ENCODE measurements around the gene GLIS1. TPM values are rescaled to one million over a fixed set of nuclear protein-coding genes. Genes with fewer than 3 reads are reported as not detected.

The GLIS1 gene
- total and polyA plus RNA-seq, 2 experiments from 2014 or later: 0.26 to 0.31 TPM

DNA sequence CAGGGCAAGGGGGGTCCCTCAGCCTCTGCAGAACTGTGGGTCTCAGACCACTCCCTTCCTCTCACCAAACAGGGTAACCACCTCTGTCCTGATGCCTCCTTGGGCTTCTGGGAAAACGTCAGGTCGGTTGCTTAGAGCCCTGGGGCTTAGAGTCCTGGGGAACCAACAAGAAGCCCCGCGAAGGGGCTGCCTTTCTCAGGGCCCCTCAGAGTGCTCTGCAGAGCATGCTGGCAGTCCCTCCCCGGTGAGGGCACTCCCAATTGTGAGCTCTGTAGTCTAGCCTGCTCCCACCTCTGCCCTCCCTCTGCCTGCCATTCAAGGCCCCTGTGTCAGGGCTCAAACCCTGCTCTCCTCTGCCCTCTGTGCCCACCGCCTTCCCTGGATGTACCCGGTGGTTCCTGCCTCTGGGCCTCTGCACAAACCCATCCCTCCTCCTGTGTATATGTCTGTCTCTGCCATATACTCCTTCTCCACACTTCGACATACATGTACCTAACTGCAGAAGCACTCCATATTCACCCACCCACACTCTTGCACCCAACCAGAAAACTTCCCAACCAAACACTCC is 187.5 kb downstream of the GLIS1 start (continued):
- TF ChIP-seq, protein P1, sequence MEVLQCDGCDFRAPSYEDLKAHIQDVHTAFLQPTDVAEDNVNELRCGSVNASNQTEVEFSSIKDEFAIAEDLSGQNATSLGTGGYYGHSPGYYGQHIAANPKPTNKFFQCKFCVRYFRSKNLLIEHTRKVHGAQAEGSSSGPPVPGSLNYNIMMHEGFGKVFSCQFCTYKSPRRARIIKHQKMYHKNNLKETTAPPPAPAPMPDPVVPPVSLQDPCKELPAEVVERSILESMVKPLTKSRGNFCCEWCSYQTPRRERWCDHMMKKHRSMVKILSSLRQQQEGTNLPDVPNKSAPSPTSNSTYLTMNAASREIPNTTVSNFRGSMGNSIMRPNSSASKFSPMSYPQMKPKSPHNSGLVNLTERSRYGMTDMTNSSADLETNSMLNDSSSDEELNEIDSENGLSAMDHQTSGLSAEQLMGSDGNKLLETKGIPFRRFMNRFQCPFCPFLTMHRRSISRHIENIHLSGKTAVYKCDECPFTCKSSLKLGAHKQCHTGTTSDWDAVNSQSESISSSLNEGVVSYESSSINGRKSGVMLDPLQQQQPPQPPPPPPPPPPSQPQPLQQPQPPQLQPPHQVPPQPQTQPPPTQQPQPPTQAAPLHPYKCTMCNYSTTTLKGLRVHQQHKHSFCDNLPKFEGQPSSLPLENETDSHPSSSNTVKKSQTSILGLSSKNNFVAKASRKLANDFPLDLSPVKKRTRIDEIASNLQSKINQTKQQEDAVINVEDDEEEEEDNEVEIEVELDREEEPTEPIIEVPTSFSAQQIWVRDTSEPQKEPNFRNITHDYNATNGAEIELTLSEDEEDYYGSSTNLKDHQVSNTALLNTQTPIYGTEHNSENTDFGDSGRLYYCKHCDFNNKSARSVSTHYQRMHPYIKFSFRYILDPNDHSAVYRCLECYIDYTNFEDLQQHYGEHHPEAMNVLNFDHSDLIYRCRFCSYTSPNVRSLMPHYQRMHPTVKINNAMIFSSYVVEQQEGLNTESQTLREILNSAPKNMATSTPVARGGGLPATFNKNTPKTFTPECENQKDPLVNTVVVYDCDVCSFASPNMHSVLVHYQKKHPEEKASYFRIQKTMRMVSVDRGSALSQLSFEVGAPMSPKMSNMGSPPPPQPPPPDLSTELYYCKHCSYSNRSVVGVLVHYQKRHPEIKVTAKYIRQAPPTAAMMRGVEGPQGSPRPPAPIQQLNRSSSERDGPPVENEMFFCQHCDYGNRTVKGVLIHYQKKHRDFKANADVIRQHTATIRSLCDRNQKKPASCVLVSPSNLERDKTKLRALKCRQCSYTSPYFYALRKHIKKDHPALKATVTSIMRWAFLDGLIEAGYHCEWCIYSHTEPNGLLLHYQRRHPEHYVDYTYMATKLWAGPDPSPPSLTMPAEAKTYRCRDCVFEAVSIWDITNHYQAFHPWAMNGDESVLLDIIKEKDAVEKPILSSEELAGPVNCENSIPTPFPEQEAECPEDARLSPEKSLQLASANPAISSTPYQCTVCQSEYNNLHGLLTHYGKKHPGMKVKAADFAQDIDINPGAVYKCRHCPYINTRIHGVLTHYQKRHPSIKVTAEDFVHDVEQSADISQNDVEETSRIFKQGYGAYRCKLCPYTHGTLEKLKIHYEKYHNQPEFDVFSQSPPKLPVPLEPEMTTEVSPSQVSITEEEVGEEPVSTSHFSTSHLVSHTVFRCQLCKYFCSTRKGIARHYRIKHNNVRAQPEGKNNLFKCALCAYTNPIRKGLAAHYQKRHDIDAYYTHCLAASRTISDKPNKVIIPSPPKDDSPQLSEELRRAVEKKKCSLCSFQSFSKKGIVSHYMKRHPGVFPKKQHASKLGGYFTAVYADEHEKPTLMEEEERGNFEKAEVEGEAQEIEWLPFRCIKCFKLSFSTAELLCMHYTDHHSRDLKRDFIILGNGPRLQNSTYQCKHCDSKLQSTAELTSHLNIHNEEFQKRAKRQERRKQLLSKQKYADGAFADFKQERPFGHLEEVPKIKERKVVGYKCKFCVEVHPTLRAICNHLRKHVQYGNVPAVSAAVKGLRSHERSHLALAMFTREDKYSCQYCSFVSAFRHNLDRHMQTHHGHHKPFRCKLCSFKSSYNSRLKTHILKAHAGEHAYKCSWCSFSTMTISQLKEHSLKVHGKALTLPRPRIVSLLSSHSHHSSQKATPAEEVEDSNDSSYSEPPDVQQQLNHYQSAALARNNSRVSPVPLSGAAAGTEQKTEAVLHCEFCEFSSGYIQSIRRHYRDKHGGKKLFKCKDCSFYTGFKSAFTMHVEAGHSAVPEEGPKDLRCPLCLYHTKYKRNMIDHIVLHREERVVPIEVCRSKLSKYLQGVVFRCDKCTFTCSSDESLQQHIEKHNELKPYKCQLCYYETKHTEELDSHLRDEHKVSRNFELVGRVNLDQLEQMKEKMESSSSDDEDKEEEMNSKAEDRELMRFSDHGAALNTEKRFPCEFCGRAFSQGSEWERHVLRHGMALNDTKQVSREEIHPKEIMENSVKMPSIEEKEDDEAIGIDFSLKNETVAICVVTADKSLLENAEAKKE (CRISPR knock-in tag; IDR thresholded peaks at IDR 0.05): no peak

DNA sequence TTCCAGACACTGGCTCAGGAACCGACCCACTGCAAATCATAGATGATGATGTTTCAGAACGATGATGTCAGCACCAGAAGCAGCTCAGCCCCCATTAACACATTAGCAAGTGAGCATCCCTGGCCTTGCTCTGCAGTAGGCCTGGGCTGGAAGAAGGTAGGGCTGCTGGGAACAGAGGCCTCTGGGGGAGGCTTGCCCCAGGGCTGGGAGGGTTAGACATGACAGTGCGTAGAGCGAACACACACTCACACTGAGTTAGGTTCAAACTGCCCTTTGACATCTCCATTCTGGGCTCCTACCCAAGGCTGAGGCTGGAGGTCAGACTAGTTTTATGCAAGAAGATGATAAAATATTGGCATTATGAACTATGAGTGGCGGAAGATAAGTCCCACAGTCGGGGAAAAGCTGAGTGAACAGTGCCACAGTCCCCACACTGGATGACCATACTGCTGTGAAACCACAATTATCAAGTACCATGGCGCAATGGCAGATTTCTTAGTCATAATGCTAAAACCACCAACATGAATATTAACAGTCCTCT is 188.7 kb downstream of the GLIS1 start:
- Histone ChIP-seq H3K9me2 (ENCODE audit: insufficient read depth) (no peaks in the 10 kb centered on the region), H3K4me3 (no peak overlapping the region), H3K27me3 (ENCODE audit: insufficient read depth) (no peaks in the 10 kb centered on the region), H2AFZ (no peak overlapping the region), H3K4me1 (ENCODE audit: insufficient read depth) (peaks cover 12% of the 10 kb centered on the region; the same call in 1 of the 2 replicates), H3F3A (replicated peaks; ENCODE audit: low read depth) (no peaks in the 10 kb centered on the region), H3K79me2 (replicated peaks; ENCODE audit: insufficient read depth) (no peaks in the 10 kb centered on the region), H3K27ac (ENCODE audit: low read depth) (no peak overlapping the region), H4K20me1 (replicated peaks; ENCODE audit: insufficient read depth) (no peaks in the 10 kb centered on the region), H3K4me2 (no peak overlapping the region), H3K36me3 (ENCODE audit: insufficient read depth) (no peaks in the 10 kb centered on the region)
- Mint-ChIP-seq H3K4me1 (peaks cover 17% of the 10 kb centered on the region), H3K36me3 (ENCODE audit: low read depth) (no peaks in the 10 kb centered on the region), H3K4me3 (no peak overlapping the region), H3K27ac (no peak overlapping the region), H3K9me3 (no peaks in the 10 kb centered on the region; the same call in 2 of the 3 replicates), H3K27me3 (ENCODE audit: insufficient read depth, low read depth, poor library complexity) (peaks cover 18% of the 10 kb centered on the region)
- no peak for ATAC-seq
- DNase-seq (ENCODE audit: low spot score): no peak
- TF ChIP-seq EZH2 (IDR thresholded peaks at IDR 0.05; ENCODE audit: low read depth, unreplicated experiment) (no peak), JUNB (IDR thresholded peaks at IDR 0.05; ENCODE audit: unreplicated experiment) (no peak), NANOG (IDR thresholded peaks at IDR 0.05; ENCODE audit: borderline replicate concordance) (no peak), STAT1 (IDR thresholded peaks at IDR 0.05; ENCODE audit: unreplicated experiment) (no peak), ZNF114 (CRISPR knock-in tag; IDR thresholded peaks at IDR 0.05) (no peak), POLR2AphosphoS5 (IDR thresholded peaks at IDR 0.05; ENCODE audit: low read depth) (no peak), ZNF331 (CRISPR knock-in tag; IDR thresholded peaks at IDR 0.05; ENCODE audit: low read depth) (no peak)
- TF ChIP-seq, protein P2, sequence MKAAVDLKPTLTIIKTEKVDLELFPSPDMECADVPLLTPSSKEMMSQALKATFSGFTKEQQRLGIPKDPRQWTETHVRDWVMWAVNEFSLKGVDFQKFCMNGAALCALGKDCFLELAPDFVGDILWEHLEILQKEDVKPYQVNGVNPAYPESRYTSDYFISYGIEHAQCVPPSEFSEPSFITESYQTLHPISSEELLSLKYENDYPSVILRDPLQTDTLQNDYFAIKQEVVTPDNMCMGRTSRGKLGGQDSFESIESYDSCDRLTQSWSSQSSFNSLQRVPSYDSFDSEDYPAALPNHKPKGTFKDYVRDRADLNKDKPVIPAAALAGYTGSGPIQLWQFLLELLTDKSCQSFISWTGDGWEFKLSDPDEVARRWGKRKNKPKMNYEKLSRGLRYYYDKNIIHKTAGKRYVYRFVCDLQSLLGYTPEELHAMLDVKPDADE (IDR thresholded peaks at IDR 0.05): no peak

Measured in GM23338 (cell line).